HCT116 (cell line): ENCODE measurements around the gene RNU1-2. TPM values are rescaled to one million over a fixed set of nuclear protein-coding genes. Genes with fewer than 3 reads are reported as not detected.
"Not testable (repeated sequence)": the region's sequence is repeated elsewhere in the genome, so short reads cannot be mapped to it uniquely, and the experiment has no call there.

Source experiments
- ATAC-seq: fragments of 200-7000 bp; cut with Tn5 transposase; 2 replicates; pipeline ENCODE4 v1.9.1; 2020; ENCODE audit warnings: mild to moderate bottlenecking, moderate library complexity
- BruUV-seq: library from RNA; stranded (reverse); fragments of 400-500 nt; replicated peaks from 2 replicates; lab custom pipeline; 2021; lab: Mats Ljungman, UMichigan
- CTCF ChIA-PET: fragments of 300-600 bp; sonication (Branson Sonifier 250); formaldehyde crosslinking; loops from one replicate; lab custom pipeline; 2021; ENCODE audit warnings: antibody characterized with exemption; lab: Charles Lee
- POLR2A ChIA-PET: fragments of 300-600, 350-600 bp; sonication (Branson Sonifier 250); formaldehyde crosslinking; loops from one replicate; lab custom pipeline; 2021; ENCODE audit warnings: antibody characterized with exemption; lab: Charles Lee
- RAD21 ChIA-PET, 2 experiments: fragments of 300-600 bp; sonication (Branson Sonifier 250); formaldehyde crosslinking; loops; one replicate each; lab custom pipeline; 2023; ENCODE audit warnings: low total read pairs in 2 of 2; ENCODE audit not compliant: uncharacterized antibody in 2 of 2, unreplicated experiment in 2 of 2, low non-redundant PET in 1 of 2; lab: Charles Lee
- DNase-seq: peaks from one replicate; pipeline ENCODE4 v3.0.0-alpha.2; 2010; ENCODE audit warnings: low read depth, low spot score
- H2AFZ ChIP-seq: fragments of 200-600 bp; shearing (Covaris generic), sonication (generic); 2 replicates; pipeline ENCODE4 v1.6.1; 2017; ENCODE audit warnings: low read depth, mixed run types, mixed read lengths, antibody characterized with exemption, low read length; ENCODE audit not compliant: poor library complexity, severe bottlenecking
- H3K27ac ChIP-seq: 2 replicates; pipeline ENCODE4 v1.5.1; 2012; ENCODE audit warnings: low read depth, low read length
- H3K27me3 ChIP-seq: fragments of 200-600 bp; sonication (generic); 2 replicates; pipeline ENCODE4 v1.6.1; 2016; ENCODE audit warnings: mixed run types, low read length, mixed read lengths; ENCODE audit not compliant: insufficient read depth
- H3K36me3 ChIP-seq, 2 experiments: fragments of 200-500 bp in 1 of 2; fragments of 200-600 bp in 1 of 2; sonication (Bioruptor generic) in 1 of 2; sonication (generic) in 1 of 2; 2 replicates each; pipeline versions ENCODE4 v1.5.1 to v1.6.1; 2014 to 2016; ENCODE audit warnings: low read length in 2 of 2, inconsistent platforms in 1 of 2, mixed read lengths in 1 of 2, mixed run types in 1 of 2; ENCODE audit not compliant: insufficient read depth in 2 of 2, control insufficient read depth in 1 of 2
- H3K4me1 ChIP-seq, 2 experiments: fragments of 200-600 bp in 1 of 2; sonication (generic) in 1 of 2; 2 replicates each; pipeline versions ENCODE4 v1.5.1 to v1.6.1; 2012 to 2017; ENCODE audit warnings: low read length in 2 of 2, inconsistent platforms in 1 of 2, mild to moderate bottlenecking in 1 of 2, mixed read lengths in 1 of 2, mixed run types in 1 of 2, moderate library complexity in 1 of 2; ENCODE audit not compliant: insufficient read depth in 2 of 2, control insufficient read depth in 1 of 2
- H3K4me2 ChIP-seq: fragments of 200-600 bp; sonication (generic); 2 replicates; pipeline ENCODE4 v1.6.1; 2017; ENCODE audit warnings: mixed run types, low read length, mixed read lengths
- H3K4me3 ChIP-seq, 2 experiments: fragments of 200-600 bp in 1 of 2; sonication (generic) in 1 of 2; replicated peaks in 1 of 2; 2 replicates each; pipeline ENCODE4 v1.5.1; 2011 to 2016; ENCODE audit warnings: low read length in 2 of 2, control low read depth in 1 of 2, low read depth in 1 of 2, mild to moderate bottlenecking in 1 of 2, mixed read lengths in 1 of 2, mixed run types in 1 of 2
- H3K79me2 ChIP-seq: fragments of 200-600 bp; sonication (generic); 2 replicates; pipeline ENCODE4 v1.6.1; 2017; ENCODE audit warnings: mild to moderate bottlenecking, mixed run types, low read length, moderate library complexity, mixed read lengths; ENCODE audit not compliant: insufficient read depth
- H3K9ac ChIP-seq: fragments of 200-600 bp; sonication (generic); 2 replicates; pipeline ENCODE4 v1.6.1; 2016; ENCODE audit warnings: low read length, mixed read lengths
- H3K9me2 ChIP-seq: fragments of 200-600 bp; sonication (generic), shearing (Covaris generic); 2 replicates; pipeline ENCODE4 v1.6.1; 2017; ENCODE audit warnings: mixed run types, mild to moderate bottlenecking, moderate library complexity; ENCODE audit not compliant: insufficient read depth
- H3K9me3 ChIP-seq, 2 experiments: fragments of 200-500 bp in 1 of 2; fragments of 200-600 bp in 1 of 2; sonication (Bioruptor generic) in 1 of 2; sonication (generic) in 1 of 2; 2 replicates each; pipeline ENCODE4 v1.6.1; 2014 to 2017; ENCODE audit warnings: low read length in 2 of 2, mixed read lengths in 2 of 2, inconsistent platforms in 1 of 2, low read depth in 1 of 2, mild to moderate bottlenecking in 1 of 2, mixed run types in 1 of 2, moderate library complexity in 1 of 2; ENCODE audit not compliant: control insufficient read depth in 1 of 2, insufficient read depth in 1 of 2
- H4K20me1 ChIP-seq: fragments of 200-600 bp; sonication (generic), shearing (Covaris generic); 2 replicates; pipeline ENCODE4 v1.6.1; 2017; ENCODE audit warnings: mixed run types, mild to moderate bottlenecking, moderate library complexity; ENCODE audit not compliant: insufficient read depth
- CBX3 ChIP-seq: IDR thresholded peaks from 2 replicates; pipeline ENCODE4 v1.6.1; 2012; ENCODE audit warnings: low read depth
- CTCF ChIP-seq, 3 experiments: fragments of 200-600 bp in 1 of 3; sonication (generic) in 1 of 3; IDR thresholded peaks in 2 of 3; conservative IDR thresholded peaks in 1 of 3; 2 replicates each; pipeline ENCODE4 v1.5.1; 2012 to 2017; ENCODE audit warnings: low read depth in 2 of 3, low read length in 2 of 3, antibody characterized with exemption in 1 of 3, borderline replicate concordance in 1 of 3, control low read depth in 1 of 3, mild to moderate bottlenecking in 1 of 3, mixed read lengths in 1 of 3, mixed run types in 1 of 3, moderate library complexity in 1 of 3; ENCODE audit not compliant: insufficient read depth in 1 of 3
- ELF1 ChIP-seq: IDR thresholded peaks from 2 replicates; pipeline ENCODE4 v1.6.1; 2012; ENCODE audit warnings: low read depth, borderline replicate concordance
- EZH2 ChIP-seq: fragments of 200-600 bp; sonication (generic); IDR thresholded peaks from 2 replicates; pipeline ENCODE4 v1.6.1; 2017; ENCODE audit warnings: antibody characterized with exemption, mixed run types
- EZH2phosphoT487 ChIP-seq: fragments of 200-600 bp; IDR thresholded peaks from 2 replicates; pipeline ENCODE4 v1.6.1; 2018; ENCODE audit warnings: antibody characterized with exemption, borderline replicate concordance
- FOSL1 ChIP-seq: IDR thresholded peaks from 2 replicates; pipeline ENCODE4 v1.6.1; 2012; ENCODE audit warnings: low read depth
- JUND ChIP-seq: IDR thresholded peaks from 2 replicates; pipeline ENCODE4 v1.6.1; 2012
- POLR2A ChIP-seq: IDR thresholded peaks from 2 replicates; pipeline ENCODE4 v1.7.0; 2011; ENCODE audit warnings: borderline replicate concordance; ENCODE audit not compliant: insufficient read depth, insufficient read length; ENCODE audit errors: extremely low read depth
- REST ChIP-seq: IDR thresholded peaks from 2 replicates; pipeline ENCODE4 v1.6.1; 2012; ENCODE audit warnings: low read depth
- SIN3A ChIP-seq: IDR thresholded peaks from 2 replicates; pipeline ENCODE4 v1.6.1; 2012; ENCODE audit warnings: low read depth
- SP1 ChIP-seq: IDR thresholded peaks from 2 replicates; pipeline ENCODE4 v1.6.1; 2012; ENCODE audit warnings: low read depth
- TCF7L2 ChIP-seq: IDR thresholded peaks from 2 replicates; pipeline ENCODE4 v1.7.0; 2011; ENCODE audit warnings: borderline replicate concordance, inconsistent platforms; ENCODE audit not compliant: insufficient read depth, insufficient read length; ENCODE audit errors: extremely low read depth
- YY1 ChIP-seq: IDR thresholded peaks from 2 replicates; pipeline ENCODE4 v1.6.1; 2011; ENCODE audit warnings: low read length, low read depth, moderate library complexity, mild to moderate bottlenecking; ENCODE audit not compliant: insufficient replicate concordance; ENCODE audit errors: extremely low read depth
- ZFX ChIP-seq: fragments of 450-650 bp; IDR thresholded peaks from 2 replicates; pipeline ENCODE4 v1.6.1; 2017
- intact Hi-C: fragments of 100-400 bp; cut with micrococcal nuclease; formaldehyde crosslinking; loops from 2 replicates; pipeline ENCODE4 v1.10.0; 2022
- total RNA-seq: library from RNA; stranded (reverse); gene quantifications from one replicate; pipeline ENCODE4 v1.2.1, GENCODE V29; 2021; ENCODE audit not compliant: unreplicated experiment

RNU1-2 gene
- total RNA-seq, 1 experiment from 2014 or later: 1,685 TPM

- no TSS peak for BruUV-seq
- H3K9me3 ChIP-seq: no peaks in the 10 kb centered on the region
- no peak overlapping the region for H2AFZ ChIP-seq
- DNase-seq: no peak
- no peak overlapping the region for H3K27ac ChIP-seq
- POLR2A ChIA-PET: no interaction called here
- no peaks in the 10 kb centered on the region for H3K36me3 ChIP-seq
- TF ChIP-seq POLR2A: no peak
- no peak for TF ChIP-seq FOSL1
- no peak for TF ChIP-seq JUND
- TF ChIP-seq CTCF (IDR thresholded peaks at IDR 0.05 in 2 of 3, conservative IDR thresholded peaks at IDR 0.05 in 1 of 3; ENCODE audit: borderline replicate concordance in 1 of 3, insufficient read depth in 1 of 3, low read depth in 2 of 3, low read length in 2 of 3): no peak
- TF ChIP-seq SP1: no peak
- TF ChIP-seq EZH2: no peak
- TF ChIP-seq TCF7L2: no peak
- no peak for TF ChIP-seq ELF1
- no peak for TF ChIP-seq SIN3A
- TF ChIP-seq YY1: no peak
- TF ChIP-seq EZH2phosphoT487: no peak
- no peak for TF ChIP-seq REST
- TF ChIP-seq CBX3: no peak
- no peak for TF ChIP-seq ZFX
- intact Hi-C loops: no loop called here
- no peak for ATAC-seq
- no peaks in the 10 kb centered on the region for H3K79me2 ChIP-seq
- H3K4me1 ChIP-seq: no peaks in the 10 kb centered on the region
- H3K9me2 ChIP-seq: no peaks in the 10 kb centered on the region
- no peak overlapping the region for H3K4me2 ChIP-seq
- H4K20me1 ChIP-seq: no peaks in the 10 kb centered on the region
- RAD21 ChIA-PET: no interaction called here
- no peak overlapping the region for H3K4me3 ChIP-seq
- H3K27me3 ChIP-seq: no peaks in the 10 kb centered on the region
- CTCF ChIA-PET: interaction anchor here (1.2 kb wide), 1 partner anchor 323 kb away, joined by 4 read pairs; no protein-coding TSS in a partner anchor
- H3K9ac ChIP-seq: no peak overlapping the region
Measured at GRCh38 chr1:16944038-16944437, 48.3 kb downstream of the RNU1-2 start.

- POLR2A ChIA-PET, H3K9me3 ChIP-seq, BruUV-seq, ATAC-seq, H3K27ac ChIP-seq, H2AFZ ChIP-seq, H3K36me3 ChIP-seq, H3K27me3 ChIP-seq, H3K4me2 ChIP-seq, H4K20me1 ChIP-seq, CTCF ChIA-PET, H3K9me2 ChIP-seq, DNase-seq, intact Hi-C loops, RAD21 ChIA-PET, H3K9ac ChIP-seq, H3K79me2 ChIP-seq, H3K4me3 ChIP-seq, H3K4me1 ChIP-seq: not testable (repeated sequence)
Measured at GRCh38 chr1:16945512-16945911, 49.7 kb downstream of the RNU1-2 start.
